ENCODE measurements around the gene SNX5. TPM values are rescaled to one million over a fixed set of nuclear protein-coding genes. Genes with fewer than 3 reads are reported as not detected.

The SNX5 gene
- polyA plus RNA-seq, 12 donors, result 86.1 to 144 (median 117) TPM; not detected in 1

DNA sequence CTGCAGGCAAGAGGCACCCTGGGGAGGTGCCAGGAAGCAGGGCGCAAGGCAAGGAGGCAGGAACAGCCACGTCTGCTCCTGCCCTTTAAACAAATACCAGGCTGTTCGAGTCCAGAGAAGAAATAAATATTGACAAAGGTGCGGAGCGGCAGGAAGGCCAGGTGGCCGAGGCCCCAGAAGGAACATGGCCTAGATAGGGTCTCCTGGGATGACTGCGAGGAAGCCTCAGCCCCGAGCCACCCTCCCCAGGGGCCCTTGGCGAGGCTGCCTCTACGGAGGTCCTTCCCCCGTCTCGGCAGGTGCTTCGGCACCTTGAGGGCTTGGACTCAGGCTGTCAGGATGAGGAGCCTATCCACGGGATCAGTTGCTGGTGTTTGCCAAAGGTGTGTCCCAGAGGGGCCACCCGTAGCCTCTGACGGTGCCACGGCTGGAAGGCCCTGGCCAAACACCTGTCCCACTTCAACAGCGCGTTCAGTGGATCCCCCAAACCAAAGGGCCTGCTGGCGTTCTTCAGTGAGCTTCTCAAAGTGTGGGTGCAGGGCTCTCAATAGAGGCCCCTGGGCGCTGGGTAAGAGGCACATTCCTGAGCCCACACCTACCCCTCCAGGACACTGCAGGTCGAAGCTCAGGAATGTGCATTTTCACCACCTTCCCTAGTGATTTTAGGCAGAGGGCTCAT, 39.8 kb downstream of the SNX5 start:
- DNase-seq, result no peak

- DNase-seq, result no peak
Observed at GRCh38 chr20:17928211-17928611, 40.4 kb downstream of the SNX5 start.

- no peak for DNase-seq
Observed at GRCh38 chr20:17925940-17926300, 42.7 kb downstream of the SNX5 start.

DNA sequence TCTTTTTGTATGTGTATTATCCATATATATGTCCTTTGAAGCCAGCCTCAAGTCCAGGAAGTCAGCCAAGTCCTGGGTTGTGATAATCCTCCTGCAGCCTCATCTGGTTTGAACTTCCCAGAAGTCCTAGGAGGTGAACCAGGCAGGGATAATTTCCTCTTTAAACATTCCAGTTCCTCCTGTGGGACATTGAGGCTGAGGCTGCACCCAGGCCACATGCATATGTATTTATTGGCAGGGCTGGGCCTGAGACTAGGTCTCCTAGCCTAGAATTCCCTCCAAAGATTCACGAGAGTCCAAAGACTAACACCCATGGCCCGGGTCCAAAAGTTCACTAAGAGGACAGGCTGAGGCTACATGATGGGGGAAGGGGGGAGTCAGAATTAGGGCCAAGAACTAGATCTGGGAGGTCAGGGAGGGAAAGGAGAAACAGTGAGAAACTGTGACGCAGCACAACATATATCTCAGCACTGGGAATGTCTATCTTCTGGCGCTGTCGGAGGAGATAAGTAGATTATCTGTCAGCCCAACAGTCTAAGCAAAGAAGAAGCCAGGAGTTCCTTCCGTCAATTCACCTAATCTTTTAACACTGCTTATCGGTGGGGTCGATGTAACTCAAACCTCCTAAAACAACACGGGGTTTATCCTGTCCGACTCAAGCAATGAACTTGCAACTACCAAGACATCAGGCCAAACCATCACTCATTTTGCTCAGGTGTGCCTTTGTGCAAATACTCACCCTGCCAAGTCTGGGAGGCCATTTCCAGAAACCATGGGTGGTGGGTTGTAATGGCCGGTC, 43.3 kb downstream of the SNX5 start:
- DNase-seq, result peak; percentile 81

- no peak for DNase-seq
Observed at GRCh38 chr20:17921774-17922173, 46.8 kb downstream of the SNX5 start.

GRCh38 chr20:17919149-17919548, 49.4 kb downstream of the SNX5 start:
- DNase-seq, result no peak

DNA sequence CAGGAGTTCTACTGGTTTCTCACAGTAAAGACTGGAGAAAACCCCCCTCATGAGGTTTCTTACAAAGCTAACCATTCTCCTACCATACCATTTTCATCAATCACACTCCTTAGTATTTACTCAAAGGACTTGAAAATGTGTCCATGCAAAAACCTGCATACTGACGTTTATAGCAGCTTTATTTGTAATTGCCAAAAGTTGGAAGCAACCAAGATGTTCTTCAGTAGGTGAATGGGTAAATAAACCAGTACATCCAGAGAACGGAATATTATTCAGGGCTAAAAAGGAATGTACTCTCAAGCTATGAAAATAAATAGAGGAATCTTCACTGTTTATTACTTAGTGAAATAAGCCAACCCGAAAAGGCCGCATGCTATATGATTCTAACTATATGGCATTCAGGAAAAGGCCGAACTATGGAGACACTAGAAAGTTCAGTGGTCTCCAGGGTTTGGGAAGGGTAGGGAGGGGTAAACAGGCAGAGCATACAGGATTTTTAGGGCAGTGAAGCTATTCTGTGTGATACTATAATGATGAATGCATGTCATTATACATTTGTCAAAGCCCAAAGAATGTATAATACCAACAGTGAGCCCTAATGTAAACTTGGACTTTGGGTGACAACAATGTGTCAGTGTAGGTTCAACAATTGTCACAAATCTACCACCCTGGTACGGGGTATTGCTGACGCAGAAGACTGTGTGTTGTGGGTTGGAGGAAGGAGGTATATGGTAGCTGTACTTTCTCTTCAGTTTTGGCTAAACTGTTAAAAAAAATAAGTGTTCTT, 50.6 kb downstream of the SNX5 start:
- DNase-seq, result no peak

DNA sequence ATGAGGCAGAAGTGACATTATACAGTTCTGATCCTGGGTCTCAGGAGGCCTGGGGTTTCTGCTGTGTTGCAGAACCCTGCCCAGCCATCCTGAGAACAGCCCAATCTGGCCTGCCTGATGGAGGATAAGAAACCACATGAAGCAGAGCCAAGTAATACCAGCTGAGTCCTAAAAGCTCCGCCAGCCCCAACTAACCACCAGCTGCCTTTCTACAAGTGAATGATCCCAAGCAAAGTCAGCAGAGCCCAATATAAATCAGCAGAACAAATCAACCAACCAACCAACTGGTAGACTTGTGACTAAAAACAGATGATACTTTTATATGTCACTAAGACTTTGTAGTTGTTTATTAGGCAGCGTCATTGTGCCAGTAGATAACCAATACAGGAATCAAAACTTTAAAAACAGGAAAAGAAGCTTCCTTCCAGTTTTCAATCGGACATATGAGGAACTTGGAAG, 52.1 kb downstream of the SNX5 start:
- DNase-seq, result no peak

DNA sequence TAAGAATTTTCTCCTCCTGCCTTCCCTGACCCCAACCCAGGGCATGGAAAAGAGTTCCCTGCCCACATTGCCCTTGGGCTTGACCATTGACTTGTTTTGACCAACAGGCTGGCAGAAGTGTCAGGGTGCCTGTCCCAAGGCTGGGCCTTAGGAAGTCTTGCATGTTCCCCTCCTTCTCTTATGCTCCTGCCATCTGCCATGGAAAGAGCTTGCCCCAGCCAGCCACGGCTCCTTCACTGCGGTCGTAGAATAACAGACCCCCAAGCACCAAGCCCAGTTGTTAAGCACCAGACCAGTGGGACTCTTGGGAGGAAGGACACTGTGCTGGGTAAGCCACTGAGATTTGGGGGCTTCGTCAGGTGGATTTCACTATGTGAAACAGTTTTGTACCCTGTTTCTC, 53.6 kb downstream of the SNX5 start:
- DNase-seq, result no peak

- DNase-seq, result no peak
Observed at GRCh38 chr20:17912916-17913315, 55.7 kb downstream of the SNX5 start.

- no peak for DNase-seq
Observed at GRCh38 chr20:17911927-17912326, 56.7 kb downstream of the SNX5 start.

GRCh38 chr20:17910828-17911294, 57.7 kb downstream of the SNX5 start:
- peak; percentile 55 for DNase-seq

GRCh38 chr20:17909869-17910321, 58.7 kb downstream of the SNX5 start:
- DNase-seq, result no peak

DNA sequence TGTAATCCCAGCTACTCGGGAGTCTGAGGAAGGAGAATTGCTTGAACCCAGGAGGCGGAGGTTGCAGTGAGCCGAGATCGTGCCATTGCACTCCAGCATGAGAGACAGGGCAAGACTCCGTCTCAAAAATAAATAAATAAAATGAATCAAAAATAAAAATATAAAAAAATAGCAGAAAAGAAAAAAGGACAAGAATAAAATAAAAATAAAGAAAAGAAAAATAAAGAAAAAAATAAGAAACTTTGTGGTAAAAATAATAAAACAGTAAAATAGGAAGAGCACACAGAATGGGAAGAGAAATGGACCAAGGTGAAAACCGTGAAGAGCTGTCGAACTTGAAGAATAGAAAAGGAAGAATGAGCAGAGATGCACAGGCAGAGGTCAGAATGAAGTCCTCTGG, 63.0 kb downstream of the SNX5 start:
- no peak for DNase-seq

- DNase-seq, result no peak
Observed at GRCh38 chr20:17904027-17904426, 64.6 kb downstream of the SNX5 start.

DNA sequence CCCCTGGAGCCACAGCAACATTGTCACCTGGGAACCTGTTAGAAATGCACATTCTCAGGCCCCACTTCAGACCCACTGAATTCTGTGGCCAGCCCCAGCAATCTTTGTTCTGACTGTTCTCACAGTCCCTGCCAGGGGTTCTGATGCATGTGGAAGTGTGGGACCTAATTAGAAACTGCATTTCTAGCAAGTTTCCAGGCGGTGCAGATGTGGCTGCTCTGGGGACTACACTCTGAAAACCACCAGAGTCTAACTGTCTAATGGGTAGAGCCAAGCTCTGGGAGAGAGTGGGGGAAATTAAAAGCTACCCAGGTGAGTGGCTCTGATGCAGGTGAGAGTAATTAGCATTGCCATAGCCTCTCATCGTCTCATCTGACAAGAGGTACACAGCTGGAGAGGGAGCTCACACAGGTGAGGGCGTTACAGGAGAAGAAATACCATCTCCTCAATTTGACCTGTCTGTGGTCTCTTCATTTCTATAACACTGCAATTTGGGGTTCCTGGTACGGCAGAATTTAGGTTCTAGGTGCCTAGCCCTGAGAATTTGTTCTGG, 66.0 kb downstream of the SNX5 start:
- no peak for DNase-seq

DNA sequence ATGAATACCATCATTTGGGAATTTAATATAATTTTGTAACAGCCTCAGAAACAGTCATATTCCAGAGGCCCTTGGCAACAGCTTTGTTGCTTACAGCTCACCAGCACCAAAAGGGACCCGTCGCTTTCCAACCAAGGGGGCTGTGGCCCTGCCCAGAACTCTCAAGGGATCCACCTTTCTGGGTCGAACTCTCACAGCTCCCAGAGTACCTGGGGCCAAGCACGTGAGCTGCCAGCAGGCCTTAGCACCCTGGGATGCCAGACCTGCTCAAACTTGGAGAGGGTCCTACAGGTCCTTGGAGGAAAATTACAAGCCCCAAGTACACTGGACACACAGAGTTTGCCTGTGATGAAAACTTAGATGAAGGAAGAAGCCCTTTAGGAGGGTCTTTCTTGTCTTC, 66.6 kb downstream of the SNX5 start:
- no peak for DNase-seq

DNA sequence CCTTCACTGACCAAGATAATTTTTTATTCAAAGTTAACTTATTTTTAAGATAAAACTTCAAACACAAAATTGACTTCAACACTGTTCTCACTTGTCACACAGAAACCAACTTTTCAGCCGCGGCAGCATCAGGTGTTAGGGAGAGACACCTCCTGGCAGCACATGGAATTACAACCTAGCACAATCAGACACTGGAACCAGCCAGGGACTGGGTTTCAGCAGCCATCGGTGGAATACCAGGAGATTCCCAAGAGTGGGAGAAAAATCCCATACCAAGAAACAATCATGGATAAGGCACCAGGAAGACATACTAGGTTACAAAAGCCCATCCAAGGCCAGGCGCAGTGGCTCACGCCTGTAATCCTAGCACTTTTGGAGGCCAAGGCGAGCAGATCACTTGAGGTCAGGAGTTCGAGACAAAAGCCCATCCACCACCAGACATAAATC, 70.0 kb downstream of the SNX5 start:
- peak; percentile 69 for DNase-seq

DNA sequence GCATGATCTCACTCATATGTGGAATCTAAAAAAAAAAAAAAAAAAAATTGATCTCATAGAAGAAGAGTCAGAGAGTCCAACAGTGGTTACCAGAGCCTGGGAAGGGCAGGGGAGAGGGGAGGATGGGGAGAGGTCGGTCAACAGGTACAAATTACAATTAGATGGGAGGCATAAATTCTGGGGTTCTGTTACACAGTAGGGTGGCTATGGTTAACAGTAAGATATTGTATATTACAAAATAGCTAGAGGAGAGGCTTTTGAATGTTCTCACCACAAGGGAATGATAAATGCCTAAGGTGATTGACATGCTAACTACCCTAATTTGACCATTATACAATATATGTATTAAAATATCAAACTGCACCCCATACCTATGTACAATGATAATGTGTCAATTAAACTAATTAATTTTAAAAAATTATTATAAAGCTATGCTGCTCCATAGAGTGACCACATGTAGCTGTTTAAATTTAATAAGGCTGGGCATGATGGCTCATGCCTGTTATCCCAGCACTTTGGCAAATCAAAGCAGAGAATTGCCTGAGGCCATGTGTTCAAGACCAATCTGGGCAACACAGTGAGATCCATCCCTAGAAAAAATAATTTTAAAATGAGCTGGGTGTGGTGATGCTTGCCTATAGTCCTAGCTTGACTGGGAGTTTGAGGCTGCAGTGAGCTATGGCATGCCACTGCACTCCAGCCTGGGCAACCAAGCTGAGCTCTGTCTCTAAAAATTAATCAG, 70.9 kb downstream of the SNX5 start:
- no peak for DNase-seq

GRCh38 chr20:17896771-17897369, 71.7 kb downstream of the SNX5 start:
- no peak for DNase-seq

GRCh38 chr20:17896193-17896723, 72.3 kb downstream of the SNX5 start:
- DNase-seq, result no peak
